Muscle layer of duodenum (tissue), 2 donors: ENCODE data around the gene UQCRH.

Experiments used
- H3K27ac ChIP-seq: one replicate; pipeline ENCODE4 v1.7.0; 2013; ENCODE audit warnings: mild to moderate bottlenecking, low read length
- H3K27me3 ChIP-seq: one replicate; pipeline ENCODE4 v1.7.0; 2013; ENCODE audit warnings: low read depth, mild to moderate bottlenecking, control low read depth, low read length
- H3K36me3 ChIP-seq, 2 donors: one replicate each; pipeline ENCODE4 v1.7.0; 2013; ENCODE audit warnings: low read length in 2 of 2, control low read depth in 1 of 2, mild to moderate bottlenecking in 1 of 2; ENCODE audit not compliant: insufficient read depth in 2 of 2, control insufficient read depth in 1 of 2
- H3K4me1 ChIP-seq, 2 donors: one replicate each; pipeline ENCODE4 v1.7.0; 2013; ENCODE audit warnings: low read length in 2 of 2, mild to moderate bottlenecking in 2 of 2, control low read depth in 1 of 2, moderate library complexity in 1 of 2; ENCODE audit not compliant: insufficient read depth in 2 of 2, control insufficient read depth in 1 of 2
- H3K4me3 ChIP-seq, 2 donors: one replicate each; pipeline ENCODE4 v1.7.0; 2013; ENCODE audit warnings: low read length in 2 of 2, low read depth in 1 of 2, mild to moderate bottlenecking in 1 of 2
- H3K9me3 ChIP-seq, 2 donors: one replicate each; pipeline ENCODE4 v1.7.0; 2013; ENCODE audit warnings: low read length in 2 of 2, control low read depth in 1 of 2, mild to moderate bottlenecking in 1 of 2; ENCODE audit not compliant: control insufficient read depth in 1 of 2
- donor health status: healthy.

Gene UQCRH

GRCh38 chr1:46281021-46281420, 22.5 kb upstream of the UQCRH start:
- Histone ChIP-seq H3K36me3 (peaks cover 69 to 85% of the 10 kb centered on the region in 2 donors), H3K27ac (no peak overlapping the region), H3K9me3 (no peaks in the 10 kb centered on the region), H3K27me3 (no peaks in the 10 kb centered on the region), H3K4me1 (no peaks in the 10 kb centered on the region), H3K4me3 (no peak overlapping the region)

DNA sequence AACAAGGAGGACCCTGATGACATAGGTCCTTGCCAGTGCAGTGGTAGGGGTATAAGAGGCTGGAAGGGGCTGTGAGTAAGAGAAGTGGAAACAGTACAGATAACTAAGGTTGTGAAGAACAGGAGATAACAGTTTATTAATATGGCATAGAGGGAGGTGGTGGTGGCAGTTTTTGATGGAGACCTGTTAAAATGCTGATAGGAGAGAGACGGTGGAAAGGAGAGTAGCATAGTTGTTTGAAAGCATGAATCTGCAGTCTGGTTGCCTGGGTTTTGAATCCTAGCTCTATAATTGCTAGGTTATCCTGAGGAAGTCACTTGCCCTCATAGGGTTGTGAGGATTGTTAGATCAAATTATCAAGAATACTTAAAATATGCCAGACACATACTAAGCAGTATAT, 19.4 kb upstream of the UQCRH start:
- Histone ChIP-seq H3K36me3 (peaks cover 61 to 87% of the 10 kb centered on the region in 2 donors), H3K4me3 (no peak overlapping the region), H3K27me3 (no peaks in the 10 kb centered on the region), H3K4me1 (no peaks in the 10 kb centered on the region), H3K9me3 (no peaks in the 10 kb centered on the region), H3K27ac (no peak overlapping the region)

- Histone ChIP-seq H3K27ac (no peak overlapping the region), H3K9me3 (no peaks in the 10 kb centered on the region), H3K27me3 (no peaks in the 10 kb centered on the region), H3K4me1 (no peaks in the 10 kb centered on the region), H3K4me3 (no peak overlapping the region), H3K36me3 (peaks cover 55 to 86% of the 10 kb centered on the region in 2 donors)
Measured at GRCh38 chr1:46284597-46285564, 18.6 kb upstream of the UQCRH start.

DNA sequence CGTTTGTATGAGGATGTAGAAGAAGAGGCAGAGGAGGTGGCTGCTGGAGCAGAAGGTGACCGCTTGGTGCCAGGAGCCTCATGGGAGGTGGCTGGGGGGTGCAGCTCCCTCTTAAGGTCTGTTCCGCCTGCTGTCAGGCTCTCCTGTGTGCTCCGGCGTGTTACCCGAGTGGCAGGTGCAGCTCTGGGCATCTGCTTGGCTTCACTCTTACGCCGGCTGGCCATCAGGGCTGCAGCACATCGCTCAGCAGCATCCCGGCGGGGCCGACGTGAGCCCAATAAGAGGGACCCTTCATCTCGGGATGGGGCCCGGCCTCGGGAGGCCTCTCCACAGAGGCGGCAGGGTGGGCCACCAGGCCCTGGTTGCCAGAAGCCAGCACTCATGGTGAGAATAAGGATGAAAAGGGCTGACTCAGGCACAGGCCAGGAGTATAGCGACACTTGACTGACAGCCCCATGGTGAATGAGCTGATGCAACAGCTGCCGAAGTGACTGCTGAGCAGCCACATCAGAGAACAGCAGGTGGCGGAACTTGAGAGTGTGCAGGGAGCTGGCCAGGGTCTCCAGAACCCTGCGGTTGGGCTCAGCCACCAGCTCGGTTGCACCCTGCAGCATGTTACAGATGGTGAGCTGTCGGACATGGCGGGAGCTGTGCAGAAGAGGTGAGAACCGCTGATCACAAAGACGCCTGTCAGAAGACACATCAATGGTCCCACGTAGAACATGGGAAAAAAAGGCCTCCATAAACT, 17.6 kb upstream of the UQCRH start:
- Histone ChIP-seq H3K36me3 (peaks cover 45 to 81% of the 10 kb centered on the region in 2 donors), H3K4me1 (no peaks in the 10 kb centered on the region), H3K4me3 (no peak overlapping the region), H3K9me3 (no peaks in the 10 kb centered on the region), H3K27me3 (no peaks in the 10 kb centered on the region), H3K27ac (no peak overlapping the region)

- H3K36me3 ChIP-seq: peaks cover 34 to 65% of the 10 kb centered on the region in 2 donors
- no peaks in the 10 kb centered on the region for H3K4me1 ChIP-seq
- H3K27me3 ChIP-seq: no peaks in the 10 kb centered on the region
- no peak overlapping the region for H3K4me3 ChIP-seq
- no peak overlapping the region for H3K27ac ChIP-seq
- H3K9me3 ChIP-seq: no peaks in the 10 kb centered on the region
Measured at GRCh38 chr1:46288485-46289133, 14.9 kb upstream of the UQCRH start.

DNA sequence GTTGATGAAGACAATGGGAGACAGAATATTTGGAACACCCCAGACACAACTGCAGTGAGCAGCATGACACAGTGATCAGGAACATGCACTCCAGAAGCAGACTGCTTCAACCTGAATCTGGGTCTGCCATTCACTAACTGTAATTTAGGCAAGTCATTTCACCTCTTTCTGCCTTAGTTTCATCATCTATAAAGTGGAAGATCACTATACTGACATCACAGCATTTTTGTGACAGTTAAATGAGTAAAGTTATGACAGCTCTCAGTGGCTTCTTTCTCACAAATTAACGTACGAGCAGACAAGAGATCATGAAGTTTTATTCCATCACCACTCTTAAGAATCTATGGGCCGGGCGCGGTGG, 14.4 kb upstream of the UQCRH start:
- Histone ChIP-seq H3K27ac (no peak overlapping the region), H3K36me3 (peaks cover 30 to 66% of the 10 kb centered on the region in 2 donors), H3K9me3 (no peaks in the 10 kb centered on the region), H3K4me1 (no peaks in the 10 kb centered on the region), H3K4me3 (no peak overlapping the region), H3K27me3 (no peaks in the 10 kb centered on the region)

- Histone ChIP-seq H3K27ac (no peak overlapping the region), H3K9me3 (no peaks in the 10 kb centered on the region), H3K4me1 (no peaks in the 10 kb centered on the region), H3K4me3 (no peak overlapping the region), H3K27me3 (no peaks in the 10 kb centered on the region), H3K36me3 (peaks cover 21 to 60% of the 10 kb centered on the region in 2 donors)
Measured at GRCh38 chr1:46289976-46290375, 13.5 kb upstream of the UQCRH start.

- H3K27me3 ChIP-seq: no peaks in the 10 kb centered on the region
- no peaks in the 10 kb centered on the region for H3K9me3 ChIP-seq
- peaks cover 26 to 37% of the 10 kb centered on the region in 2 donors for H3K36me3 ChIP-seq
- H3K4me3 ChIP-seq: no peak overlapping the region
- peaks cover under 1 to 12% of the 10 kb centered on the region in 2 donors for H3K4me1 ChIP-seq
- H3K27ac ChIP-seq: no peak overlapping the region
Measured at GRCh38 chr1:46295306-46295705, 8.2 kb upstream of the UQCRH start.

- Histone ChIP-seq H3K27ac (no peak overlapping the region), H3K4me3 (no peak overlapping the region), H3K36me3 (peaks cover 26 to 48% of the 10 kb centered on the region in 2 donors), H3K9me3 (no peaks in the 10 kb centered on the region), H3K4me1 (peaks cover 11 to 24% of the 10 kb centered on the region in 2 donors), H3K27me3 (no peaks in the 10 kb centered on the region)
Measured at GRCh38 chr1:46298387-46298786, 5.1 kb upstream of the UQCRH start.

GRCh38 chr1:46300673-46301405, 2.7 kb upstream of the UQCRH start:
- Histone ChIP-seq H3K27me3 (no peaks in the 10 kb centered on the region), H3K4me3 (peak overlapping the region; percentile 90 to 94), H3K36me3 (peaks cover 20 to 31% of the 10 kb centered on the region in 2 donors), H3K4me1 (peaks cover 11 to 39% of the 10 kb centered on the region in 2 donors), H3K9me3 (no peaks in the 10 kb centered on the region), H3K27ac (peak overlapping the region; percentile 89)
